SK-N-SH (cell line): ENCODE data around the gene ARMH4. TPM values are rescaled to one million over a fixed set of nuclear protein-coding genes. Genes with fewer than 3 reads are reported as not detected.

ENCODE experiments used
- CTCF ChIA-PET: fragments of 300-600, 350-600 bp; formaldehyde crosslinking; extraction: SDS; loops from one replicate; lab custom pipeline; 2021; lab: Yijun Ruan, JAX
- POLR2A ChIA-PET: fragments of 350-600 bp; sonication (Branson Sonifier 250); formaldehyde crosslinking; extraction: SDS; loops from one replicate; lab custom pipeline; 2020; ENCODE audit warnings: antibody characterized with exemption, inconsistent platforms; lab: Yijun Ruan, JAX
- DNase-seq: peaks from one replicate; pipeline ENCODE4 v3.0.0; 2012
- H2AFZ ChIP-seq: fragments of 200-600 bp; sonication (generic); 2 replicates; pipeline ENCODE4 v1.8.1; 2016; ENCODE audit warnings: antibody characterized with exemption, mild to moderate bottlenecking, low read depth
- H3F3A ChIP-seq: fragments of 200-600 bp; sonication (generic); replicated peaks from 2 replicates; pipeline ENCODE3; 2016; ENCODE audit warnings: antibody characterized with exemption, mild to moderate bottlenecking; ENCODE audit not compliant: insufficient read depth
- H3K27ac ChIP-seq, 2 experiments: fragments of 200-500 bp in 1 of 2; fragments of 200-600 bp in 1 of 2; sonication (Bioruptor generic) in 1 of 2; sonication (generic), shearing (Covaris generic) in 1 of 2; 2 replicates each; pipeline versions ENCODE4 v1.5.1 to v1.6.1; 2014 to 2016; ENCODE audit warnings: low read depth in 2 of 2, inconsistent platforms in 1 of 2, low read length in 1 of 2, mild to moderate bottlenecking in 1 of 2, mixed read lengths in 1 of 2
- H3K27me3 ChIP-seq: fragments of 200-600 bp; sonication (generic), shearing (Covaris generic); 2 replicates; pipeline ENCODE4 v1.6.1; 2016; ENCODE audit warnings: mixed run types; ENCODE audit not compliant: insufficient read depth
- H3K36me3 ChIP-seq, 2 experiments: fragments of 200-500 bp in 1 of 2; fragments of 200-600 bp in 1 of 2; sonication (Bioruptor generic) in 1 of 2; sonication (generic) in 1 of 2; replicated peaks in 1 of 2; 2 replicates each; pipeline versions ENCODE3 to v1.5.1; 2014 to 2016; ENCODE audit warnings: low read length in 1 of 2, mild to moderate bottlenecking in 1 of 2; ENCODE audit not compliant: insufficient read depth in 2 of 2, control insufficient read depth in 1 of 2
- H3K4me1 ChIP-seq, 2 experiments: fragments of 200-500 bp in 1 of 2; fragments of 200-600 bp in 1 of 2; sonication (Bioruptor generic) in 1 of 2; sonication (generic), shearing (Covaris generic) in 1 of 2; 2 replicates each; pipeline versions ENCODE4 v1.5.1 to v1.6.1; 2014 to 2016; ENCODE audit warnings: low read depth in 1 of 2, low read length in 1 of 2, mixed run types in 1 of 2; ENCODE audit not compliant: insufficient read depth in 2 of 2, control insufficient read depth in 1 of 2
- H3K4me2 ChIP-seq: fragments of 200-600 bp; sonication (generic), shearing (Covaris generic); 2 replicates; pipeline ENCODE4 v1.6.1; 2017; ENCODE audit warnings: mixed run types
- H3K4me3 ChIP-seq, 2 experiments: fragments of 200-500 bp in 1 of 2; fragments of 200-600 bp in 1 of 2; sonication (Bioruptor generic) in 1 of 2; sonication (generic), shearing (Covaris generic) in 1 of 2; 2 replicates each; pipeline versions ENCODE4 v1.5.1 to v1.8.1; 2014 to 2016; ENCODE audit warnings: low read depth in 2 of 2, inconsistent platforms in 1 of 2, low read length in 1 of 2, mild to moderate bottlenecking in 1 of 2, mixed read lengths in 1 of 2, moderate library complexity in 1 of 2
- H3K79me2 ChIP-seq: fragments of 200-600 bp; sonication (generic); 2 replicates; pipeline ENCODE4 v1.8.1; 2017; ENCODE audit warnings: mild to moderate bottlenecking; ENCODE audit not compliant: insufficient read depth
- H3K9ac ChIP-seq: fragments of 200-600 bp; sonication (generic); 2 replicates; pipeline ENCODE4 v1.6.1; 2017; ENCODE audit warnings: mixed run types
- H3K9me2 ChIP-seq: fragments of 200-600 bp; sonication (generic); 2 replicates; pipeline ENCODE4 v1.6.1; 2017; ENCODE audit warnings: mixed run types
- H3K9me3 ChIP-seq: fragments of 200-600 bp; sonication (generic); 2 replicates; pipeline ENCODE4 v1.6.1; 2017; ENCODE audit warnings: mixed run types, mild to moderate bottlenecking, moderate library complexity
- H4K20me1 ChIP-seq: fragments of 200-600 bp; sonication (generic); 2 replicates; pipeline ENCODE4 v1.6.1; 2017; ENCODE audit warnings: mild to moderate bottlenecking, mixed run types; ENCODE audit not compliant: insufficient read depth
- CTCF ChIP-seq: fragments of 200-600 bp; sonication (generic); IDR thresholded peaks from 2 replicates; pipeline ENCODE4 v1.6.1; 2017; ENCODE audit warnings: antibody characterized with exemption, mild to moderate bottlenecking, moderate library complexity
- ELF1 ChIP-seq: IDR thresholded peaks from 2 replicates; pipeline ENCODE4 v1.4.0; 2012
- EP300 ChIP-seq, 2 experiments: IDR thresholded peaks; 2 replicates each; pipeline versions ENCODE4 v1.4.0 to v1.6.1; 2012; ENCODE audit warnings: borderline replicate concordance in 1 of 2, low read depth in 1 of 2, low read length in 1 of 2
- EZH2phosphoT487 ChIP-seq: fragments of 200-600 bp; sonication (generic); IDR thresholded peaks from 2 replicates; pipeline ENCODE4 v1.6.1; 2017; ENCODE audit warnings: low read depth, mixed run types, mild to moderate bottlenecking, antibody characterized with exemption, moderate library complexity, borderline replicate concordance
- FOXM1 ChIP-seq: IDR thresholded peaks from 2 replicates; pipeline ENCODE4 v1.4.0; 2012; ENCODE audit warnings: low read depth, mild to moderate bottlenecking
- GABPA ChIP-seq: IDR thresholded peaks from 2 replicates; pipeline ENCODE4 v1.4.0; 2012; ENCODE audit warnings: low read depth, mild to moderate bottlenecking
- GATA2 ChIP-seq: sonication (generic); formaldehyde crosslinking; IDR thresholded peaks from 2 replicates; pipeline ENCODE4 v1.5.0; 2020; ENCODE audit warnings: mild to moderate bottlenecking, missing genetic modification reagents
- IRF3 ChIP-seq: fragments of 150-350 bp; IDR thresholded peaks from 2 replicates; pipeline ENCODE4 v1.6.1; 2016; ENCODE audit warnings: mild to moderate bottlenecking, low read depth, low read length
- JUND ChIP-seq: IDR thresholded peaks from 2 replicates; pipeline ENCODE4 v1.4.0; 2012
- MXI1 ChIP-seq: IDR thresholded peaks from 2 replicates; pipeline ENCODE4 v1.6.1; 2012; ENCODE audit warnings: mild to moderate bottlenecking, low read depth, low read length, improper control_type of control experiment
- POLR2AphosphoS5 ChIP-seq: IDR thresholded peaks from 2 replicates; pipeline ENCODE4 v1.6.1; 2012; ENCODE audit warnings: low read depth, low read length
- RCOR1 ChIP-seq: fragments of 150-350 bp; IDR thresholded peaks from 2 replicates; pipeline ENCODE4 v1.6.1; 2017; ENCODE audit warnings: antibody characterized with exemption, low read length
- RFX5 ChIP-seq: IDR thresholded peaks from 2 replicates; pipeline ENCODE4 v1.6.1; 2012; ENCODE audit warnings: mild to moderate bottlenecking, improper control_type of control experiment, low read length
- SMC3 ChIP-seq: IDR thresholded peaks from 2 replicates; pipeline ENCODE4 v1.6.1; 2012; ENCODE audit warnings: low read depth, low read length, improper control_type of control experiment
- TAF1 ChIP-seq: IDR thresholded peaks from 2 replicates; pipeline ENCODE4 v1.6.1; 2012; ENCODE audit warnings: low read depth, mild to moderate bottlenecking, low read length, moderate library complexity, borderline replicate concordance
- TCF12 ChIP-seq: IDR thresholded peaks from 2 replicates; pipeline ENCODE4 v1.4.0; 2012
- TEAD4 ChIP-seq: IDR thresholded peaks from 2 replicates; pipeline ENCODE4 v1.4.0; 2012; ENCODE audit warnings: mild to moderate bottlenecking, borderline replicate concordance; ENCODE audit not compliant: insufficient read depth
- USF2 ChIP-seq: fragments of 150-350 bp; IDR thresholded peaks from 2 replicates; pipeline ENCODE4 v1.6.1; 2017; ENCODE audit warnings: antibody characterized with exemption, low read length, low read depth, borderline replicate concordance
- ZBTB33 ChIP-seq: IDR thresholded peaks from 2 replicates; pipeline ENCODE4 v1.4.0; 2012; ENCODE audit warnings: low read depth, borderline replicate concordance
- WGBS: methylation state at CpG from one replicate; pipeline ENCODE4 v1.1.6; 2017; ENCODE audit warnings: low lambda C conversion rate; 5-methylcytosine and 5-hydroxymethylcytosine counted together
- polyA plus RNA-seq, 3 experiments: library from polyadenylated mRNA; depleted of rRNA; stranded (reverse); fragments of >200 nt; gene quantifications; 2 replicates each; pipeline ENCODE4 v1.2.3, GENCODE V29; 2012

The ARMH4 gene
- polyA plus RNA-seq, 1 of the 3 experiments (the other 2 are of a cell fraction), result 0.39 TPM

GRCh38 chr14:58108717-58109116 is 43.3 kb downstream of the ARMH4 start:
- WGBS, result 6% methylated on average over 1 of the region's 1 CpG
- CTCF ChIA-PET, result interaction anchor here (0.6 to 4.2 kb wide), 21 partner anchors 8 to 334 kb away, joined by 3 to 20 read pairs (median 4); partner anchors contain the start of genes ARMH4 and TOMM20L

More at GRCh38 chr14:58108717-58109116, 43.3 kb downstream of the ARMH4 start:
- TF ChIP-seq CTCF (no peak), POLR2AphosphoS5 (no peak), SMC3 (no peak), TEAD4 (no peak), GATA2 (no peak), RCOR1 (no peak), ELF1 (no peak), EP300 (IDR thresholded peaks at IDR 0.05; ENCODE audit: borderline replicate concordance in 1 of 2, low read depth in 1 of 2, low read length in 1 of 2) (no peak), IRF3 (no peak), EZH2phosphoT487 (no peak), JUND (no peak), MXI1 (no peak), TAF1 (no peak), ZBTB33 (no peak), RFX5 (no peak), GABPA (no peak), USF2 (no peak), FOXM1 (no peak), TCF12 (no peak)
- H3K27me3 ChIP-seq, result no peaks in the 10 kb centered on the region
- no peaks in the 10 kb centered on the region for H3K4me1 ChIP-seq
- no peak overlapping the region for H3K9ac ChIP-seq
- H3K9me3 ChIP-seq, result no peaks in the 10 kb centered on the region
- no peaks in the 10 kb centered on the region for H3K36me3 ChIP-seq
- H3K9me2 ChIP-seq, result no peaks in the 10 kb centered on the region
- DNase-seq, result no peak
- H3K4me3 ChIP-seq, result no peak overlapping the region
- H3F3A ChIP-seq, result peaks cover 5% of the 10 kb centered on the region
- POLR2A ChIA-PET, result no interaction called here
- H3K27ac ChIP-seq, result no peak overlapping the region
- H3K79me2 ChIP-seq, result no peaks in the 10 kb centered on the region
- H4K20me1 ChIP-seq, result no peaks in the 10 kb centered on the region
- H3K4me2 ChIP-seq, result no peak overlapping the region
- no peak overlapping the region for H2AFZ ChIP-seq
